ENCODE results near the gene VPS41. TPM values are rescaled to one million over a fixed set of nuclear protein-coding genes. Genes with fewer than 3 reads are reported as not detected.

Gene VPS41
- 10 to 100 TPM; 21.6 to 43.5 (median 26.8) TPM for total RNA-seq
- long read RNA-seq, full-length matches to known transcripts, result 4 of 9 reads
- long read RNA-seq, partial matches to known transcripts, result 3 of 9 reads
- long read RNA-seq, other reads (novel, unspliced or antisense), result 2 of 9 reads

- ATAC-seq (peak; percentile 98 to 99 (median 98)), DNase-seq (peak; percentile 86 to 91 (median 90))
- Histone ChIP-seq H3K9me3 (no peaks in the 10 kb centered on the region), H3K4me1 (peaks cover 0 to 8% (median 0%) of the 10 kb centered on the region in 4 donors), H3K4me3 (peak within 1 kb of the TSS; percentile 67 to 83 (median 73)), H3K36me3 (no peaks in the 10 kb centered on the region), H3K27me3 (no peaks in the 10 kb centered on the region), H3K27ac (peak within 1 kb of the TSS; percentile 43 to 65 (median 62))
- 0% methylated on average over 19 of the region's 20 CpGs for WGBS (ENCODE audit: insufficient coverage, low coverage, low lambda C conversion rate, missing lambda C conversion rate)
- intact Hi-C loops (cut with DNase I), result no loop called here
- TF ChIP-seq, protein P1, sequence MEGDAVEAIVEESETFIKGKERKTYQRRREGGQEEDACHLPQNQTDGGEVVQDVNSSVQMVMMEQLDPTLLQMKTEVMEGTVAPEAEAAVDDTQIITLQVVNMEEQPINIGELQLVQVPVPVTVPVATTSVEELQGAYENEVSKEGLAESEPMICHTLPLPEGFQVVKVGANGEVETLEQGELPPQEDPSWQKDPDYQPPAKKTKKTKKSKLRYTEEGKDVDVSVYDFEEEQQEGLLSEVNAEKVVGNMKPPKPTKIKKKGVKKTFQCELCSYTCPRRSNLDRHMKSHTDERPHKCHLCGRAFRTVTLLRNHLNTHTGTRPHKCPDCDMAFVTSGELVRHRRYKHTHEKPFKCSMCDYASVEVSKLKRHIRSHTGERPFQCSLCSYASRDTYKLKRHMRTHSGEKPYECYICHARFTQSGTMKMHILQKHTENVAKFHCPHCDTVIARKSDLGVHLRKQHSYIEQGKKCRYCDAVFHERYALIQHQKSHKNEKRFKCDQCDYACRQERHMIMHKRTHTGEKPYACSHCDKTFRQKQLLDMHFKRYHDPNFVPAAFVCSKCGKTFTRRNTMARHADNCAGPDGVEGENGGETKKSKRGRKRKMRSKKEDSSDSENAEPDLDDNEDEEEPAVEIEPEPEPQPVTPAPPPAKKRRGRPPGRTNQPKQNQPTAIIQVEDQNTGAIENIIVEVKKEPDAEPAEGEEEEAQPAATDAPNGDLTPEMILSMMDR (IDR thresholded peaks at IDR 0.05), result no peak
- TF ChIP-seq POLR2A (IDR thresholded peaks at IDR 0.05), result no peak
These were observed at the start of gene VPS41 for GRCh38 chr7:38908759-38909335. Gene VPS41, minus strand, starts transcription at chr7:38909191. Its CDS starts 17 bp downstream, at chr7:38909174.

- Histone ChIP-seq H3K36me3 (no peaks in the 10 kb centered on the region), H3K4me3 (no peak overlapping the region), H3K9me3 (no peaks in the 10 kb centered on the region), H3K27me3 (no peaks in the 10 kb centered on the region), H3K27ac (no peak overlapping the region), H3K4me1 (no peaks in the 10 kb centered on the region)
- WGBS (ENCODE audit: insufficient coverage, low coverage, low lambda C conversion rate, missing lambda C conversion rate), result 65% methylated on average over 5 of the region's 5 CpGs
- TF ChIP-seq, protein P1 (IDR thresholded peaks at IDR 0.05), result no peak
- no peak for TF ChIP-seq POLR2A (IDR thresholded peaks at IDR 0.05)
- ATAC-seq (no peak), DNase-seq (no peak)
- intact Hi-C loops (cut with DNase I), result no loop called here
These were observed 46.9 kb upstream of the VPS41 start for GRCh38 chr7:38955892-38956291.

GRCh38 chr7:38953971-38954370 lies 45.0 kb upstream of the VPS41 start:
- no peak overlapping the region for H3K27ac ChIP-seq
- TF ChIP-seq, protein P1 (IDR thresholded peaks at IDR 0.05), result no peak
- no peak for TF ChIP-seq POLR2A (IDR thresholded peaks at IDR 0.05)
- intact Hi-C loops (cut with DNase I), result no loop called here
- no peaks in the 10 kb centered on the region for H3K9me3 ChIP-seq
- WGBS (ENCODE audit: insufficient coverage, low coverage, low lambda C conversion rate, missing lambda C conversion rate), result 27% methylated on average over 4 of the region's 4 CpGs
- ATAC-seq (peak in 3 of 4 donors; percentile 47 to 68 (median 51)), DNase-seq (no peak)
- no peaks in the 10 kb centered on the region for H3K27me3 ChIP-seq
- H3K4me3 ChIP-seq, result no peak overlapping the region
- H3K36me3 ChIP-seq, result no peaks in the 10 kb centered on the region
- H3K4me1 ChIP-seq, result no peaks in the 10 kb centered on the region

DNA sequence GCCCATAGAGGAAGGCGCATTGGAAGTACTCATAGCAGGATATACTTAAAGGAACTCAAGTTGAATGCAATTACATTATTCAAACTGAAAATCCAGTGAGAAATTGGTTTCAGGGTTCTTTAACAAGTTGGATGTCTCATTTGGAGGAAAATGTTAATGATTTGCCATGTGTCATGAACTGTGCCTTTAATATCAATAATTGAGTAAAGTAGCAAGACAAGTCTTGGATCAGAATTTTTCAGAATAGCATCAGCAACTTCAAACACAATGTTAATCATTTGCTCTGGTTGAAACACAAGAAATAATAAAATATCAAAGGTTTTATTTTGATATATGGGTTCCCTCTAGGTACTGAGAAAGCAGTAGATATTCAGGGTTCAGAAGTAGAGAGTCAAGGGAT lies 44.2 kb upstream of the VPS41 start:
- Histone ChIP-seq H3K27me3 (no peaks in the 10 kb centered on the region), H3K4me3 (no peak overlapping the region), H3K27ac (no peak overlapping the region), H3K36me3 (no peaks in the 10 kb centered on the region), H3K9me3 (no peaks in the 10 kb centered on the region), H3K4me1 (no peaks in the 10 kb centered on the region)
- TF ChIP-seq, protein P1 (IDR thresholded peaks at IDR 0.05), result no peak
- no peak for TF ChIP-seq POLR2A (IDR thresholded peaks at IDR 0.05)
- intact Hi-C loops (cut with DNase I), result no loop called here
- WGBS (ENCODE audit: insufficient coverage, low coverage, low lambda C conversion rate, missing lambda C conversion rate), result 60% methylated on average over 1 of the region's 1 CpG
- ATAC-seq, result peak in 3 of 4 donors; percentile 55 to 70 (median 58)
- DNase-seq, result no peak
